Measurements from ENCODE around the gene COQ8A.

- TF ChIP-seq POLR2AphosphoS5 (IDR thresholded peaks at IDR 0.05; ENCODE audit: low read depth, low read length) (no peak), POLR2A (IDR thresholded peaks at IDR 0.05; ENCODE audit: low read depth, low read length) (no peak), SPI1 (IDR thresholded peaks at IDR 0.05; ENCODE audit: low read depth, low read length) (no peak), TAF1 (IDR thresholded peaks at IDR 0.05; ENCODE audit: low read depth, low read length) (no peak), PAX5 (IDR thresholded peaks at IDR 0.05; ENCODE audit: insufficient read depth, low read length, severe bottlenecking) (no peak)
Observed at GRCh38 chr1:226942392-226942791, 2.3 kb downstream of the COQ8A start.
